DND-41 (cell line): ENCODE data around the gene PTPN9.
"Not testable (repeated sequence)": the region's sequence is repeated elsewhere in the genome, so short reads cannot be mapped to it uniquely, and the experiment has no call there.

Experiments
- ATAC-seq: fragments of 200-7000 bp; cut with Tn5 transposase; 3 replicates; pipeline ENCODE4 v1.9.1; 2021; ENCODE audit warnings: low read depth; ENCODE audit not compliant: insufficient read depth
- DNase-seq: peaks from one replicate; pipeline ENCODE4 v3.0.0-alpha.2; 2020
- H2AFZ ChIP-seq: 2 replicates; pipeline ENCODE4 v1.6.0; 2012; ENCODE audit warnings: low read depth, low read length
- H3K27ac ChIP-seq: 2 replicates; pipeline ENCODE4 v1.5.1; 2012; ENCODE audit warnings: low read length, inconsistent platforms
- H3K27me3 ChIP-seq: fragments of 200-600 bp; sonication (generic); 2 replicates; pipeline ENCODE4 v1.6.0; 2012; ENCODE audit warnings: low read length, mild to moderate bottlenecking, inconsistent platforms; ENCODE audit not compliant: insufficient read depth, poor library complexity
- H3K36me3 ChIP-seq: 2 replicates; pipeline ENCODE4 v1.5.1; 2012; ENCODE audit warnings: low read length, inconsistent platforms; ENCODE audit not compliant: insufficient read depth
- H3K4me1 ChIP-seq: 2 replicates; pipeline ENCODE4 v1.5.1; 2012; ENCODE audit warnings: mild to moderate bottlenecking, low read length; ENCODE audit not compliant: insufficient read depth
- H3K4me2 ChIP-seq: 2 replicates; pipeline ENCODE4 v1.6.0; 2012; ENCODE audit warnings: mild to moderate bottlenecking, moderate library complexity, low read length, inconsistent platforms; ENCODE audit not compliant: insufficient read depth
- H3K4me3 ChIP-seq, 2 experiments: fragments of 200-600 bp in 1 of 2; shearing (Covaris generic) in 1 of 2; 2 replicates each; pipeline ENCODE4 v1.5.1; 2012 to 2016; ENCODE audit warnings: inconsistent platforms in 2 of 2, low read length in 2 of 2, mild to moderate bottlenecking in 2 of 2, low read depth in 1 of 2, moderate library complexity in 1 of 2
- H3K79me2 ChIP-seq: 2 replicates; pipeline ENCODE4 v1.6.0; 2012; ENCODE audit warnings: low read length, inconsistent platforms; ENCODE audit not compliant: insufficient read depth
- H3K9ac ChIP-seq: 2 replicates; pipeline ENCODE4 v1.6.0; 2012; ENCODE audit warnings: low read depth, mild to moderate bottlenecking, inconsistent platforms, low read length, moderate library complexity
- H3K9me3 ChIP-seq: 2 replicates; pipeline ENCODE4 v1.5.1; 2012; ENCODE audit warnings: low read length, moderate library complexity, mild to moderate bottlenecking, inconsistent platforms; ENCODE audit not compliant: insufficient read depth, severe bottlenecking
- H4K20me1 ChIP-seq: 2 replicates; pipeline ENCODE4 v1.6.0; 2012; ENCODE audit warnings: low read length; ENCODE audit not compliant: insufficient read depth
- CTCF ChIP-seq: IDR thresholded peaks from 2 replicates; pipeline ENCODE4 v1.5.1; 2012; ENCODE audit warnings: borderline replicate concordance, low read length, moderate library complexity, mild to moderate bottlenecking; ENCODE audit not compliant: poor library complexity, severe bottlenecking; ENCODE audit errors: extremely low read depth
- EZH2 ChIP-seq: IDR thresholded peaks from 3 replicates; pipeline ENCODE4 v1.6.1; 2012; ENCODE audit warnings: borderline replicate concordance, low read depth, mild to moderate bottlenecking, moderate library complexity, low read length, inconsistent platforms; ENCODE audit not compliant: severe bottlenecking

Gene PTPN9

GRCh38 chr15:75479670-75480069 is 99.4 kb downstream of the PTPN9 start:
- Histone ChIP-seq H3K4me2 (no peak overlapping the region), H2AFZ (no peak overlapping the region), H3K36me3 (peaks cover 56% of the 10 kb centered on the region), H3K4me1 (no peaks in the 10 kb centered on the region), H3K9me3 (no peaks in the 10 kb centered on the region), H4K20me1 (no peaks in the 10 kb centered on the region), H3K27me3 (no peaks in the 10 kb centered on the region), H3K9ac (no peak overlapping the region), H3K4me3 (no peak overlapping the region), H3K79me2 (no peaks in the 10 kb centered on the region), H3K27ac (no peak overlapping the region)
- DNase-seq, result no peak
- ATAC-seq, result no peak
- TF ChIP-seq EZH2, result no peak
- TF ChIP-seq CTCF, result no peak

- H3K79me2 ChIP-seq, H4K20me1 ChIP-seq, H3K9me3 ChIP-seq, DNase-seq, H3K4me3 ChIP-seq, H3K4me2 ChIP-seq, H3K27me3 ChIP-seq, H3K9ac ChIP-seq, H2AFZ ChIP-seq, H3K27ac ChIP-seq, ATAC-seq, H3K4me1 ChIP-seq: not testable (repeated sequence)
- peaks cover 50% of the 10 kb centered on the region for H3K36me3 ChIP-seq
Observed at GRCh38 chr15:75477094-75477493, 102.0 kb downstream of the PTPN9 start.

- peaks cover 73% of the 10 kb centered on the region for H3K36me3 ChIP-seq
- H3K27me3 ChIP-seq, result no peaks in the 10 kb centered on the region
- no peaks in the 10 kb centered on the region for H4K20me1 ChIP-seq
- H3K4me3 ChIP-seq, result no peak overlapping the region
- no peak for DNase-seq
- no peaks in the 10 kb centered on the region for H3K9me3 ChIP-seq
- H3K9ac ChIP-seq, result no peak overlapping the region
- H3K4me1 ChIP-seq, result no peaks in the 10 kb centered on the region
- TF ChIP-seq CTCF, result no peak
- TF ChIP-seq EZH2, result no peak
- no peak overlapping the region for H3K4me2 ChIP-seq
- H3K79me2 ChIP-seq, result no peaks in the 10 kb centered on the region
- H3K27ac ChIP-seq, result no peak overlapping the region
- ATAC-seq, result no peak
- H2AFZ ChIP-seq, result no peak overlapping the region
Observed at GRCh38 chr15:75468913-75469598, 110.1 kb downstream of the PTPN9 start.

GRCh38 chr15:75460646-75461045 is 118.5 kb downstream of the PTPN9 start:
- Histone ChIP-seq H3K4me2 (no peak overlapping the region), H3K27ac (no peak overlapping the region), H3K9ac (no peak overlapping the region), H3K9me3 (no peaks in the 10 kb centered on the region), H4K20me1 (no peaks in the 10 kb centered on the region), H3K4me1 (peaks cover 8% of the 10 kb centered on the region), H3K27me3 (no peaks in the 10 kb centered on the region), H3K4me3 (no peak overlapping the region), H3K79me2 (no peaks in the 10 kb centered on the region), H3K36me3 (peaks cover 2% of the 10 kb centered on the region; the same call in 1 of the 2 replicates), H2AFZ (no peak overlapping the region)
- DNase-seq (no peak), ATAC-seq (no peak)
- TF ChIP-seq EZH2, result no peak
- TF ChIP-seq CTCF, result no peak
